Measurements from ENCODE around the gene MON2.
A peak's percentile ranks its signal among the peaks of the same experiment; 100 is the strongest.
"Not testable (repeated sequence)": the region's sequence is repeated elsewhere in the genome, so short reads cannot be mapped to it uniquely, and the experiment has no call there.

MON2 gene, protein sequence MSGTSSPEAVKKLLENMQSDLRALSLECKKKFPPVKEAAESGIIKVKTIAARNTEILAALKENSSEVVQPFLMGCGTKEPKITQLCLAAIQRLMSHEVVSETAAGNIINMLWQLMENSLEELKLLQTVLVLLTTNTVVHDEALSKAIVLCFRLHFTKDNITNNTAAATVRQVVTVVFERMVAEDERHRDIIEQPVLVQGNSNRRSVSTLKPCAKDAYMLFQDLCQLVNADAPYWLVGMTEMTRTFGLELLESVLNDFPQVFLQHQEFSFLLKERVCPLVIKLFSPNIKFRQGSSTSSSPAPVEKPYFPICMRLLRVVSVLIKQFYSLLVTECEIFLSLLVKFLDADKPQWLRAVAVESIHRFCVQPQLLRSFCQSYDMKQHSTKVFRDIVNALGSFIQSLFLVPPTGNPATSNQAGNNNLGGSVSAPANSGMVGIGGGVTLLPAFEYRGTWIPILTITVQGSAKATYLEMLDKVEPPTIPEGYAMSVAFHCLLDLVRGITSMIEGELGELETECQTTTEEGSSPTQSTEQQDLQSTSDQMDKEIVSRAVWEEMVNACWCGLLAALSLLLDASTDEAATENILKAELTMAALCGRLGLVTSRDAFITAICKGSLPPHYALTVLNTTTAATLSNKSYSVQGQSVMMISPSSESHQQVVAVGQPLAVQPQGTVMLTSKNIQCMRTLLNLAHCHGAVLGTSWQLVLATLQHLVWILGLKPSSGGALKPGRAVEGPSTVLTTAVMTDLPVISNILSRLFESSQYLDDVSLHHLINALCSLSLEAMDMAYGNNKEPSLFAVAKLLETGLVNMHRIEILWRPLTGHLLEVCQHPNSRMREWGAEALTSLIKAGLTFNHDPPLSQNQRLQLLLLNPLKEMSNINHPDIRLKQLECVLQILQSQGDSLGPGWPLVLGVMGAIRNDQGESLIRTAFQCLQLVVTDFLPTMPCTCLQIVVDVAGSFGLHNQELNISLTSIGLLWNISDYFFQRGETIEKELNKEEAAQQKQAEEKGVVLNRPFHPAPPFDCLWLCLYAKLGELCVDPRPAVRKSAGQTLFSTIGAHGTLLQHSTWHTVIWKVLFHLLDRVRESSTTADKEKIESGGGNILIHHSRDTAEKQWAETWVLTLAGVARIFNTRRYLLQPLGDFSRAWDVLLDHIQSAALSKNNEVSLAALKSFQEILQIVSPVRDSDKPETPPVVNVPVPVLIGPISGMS (N-terminal part only)

DNA sequence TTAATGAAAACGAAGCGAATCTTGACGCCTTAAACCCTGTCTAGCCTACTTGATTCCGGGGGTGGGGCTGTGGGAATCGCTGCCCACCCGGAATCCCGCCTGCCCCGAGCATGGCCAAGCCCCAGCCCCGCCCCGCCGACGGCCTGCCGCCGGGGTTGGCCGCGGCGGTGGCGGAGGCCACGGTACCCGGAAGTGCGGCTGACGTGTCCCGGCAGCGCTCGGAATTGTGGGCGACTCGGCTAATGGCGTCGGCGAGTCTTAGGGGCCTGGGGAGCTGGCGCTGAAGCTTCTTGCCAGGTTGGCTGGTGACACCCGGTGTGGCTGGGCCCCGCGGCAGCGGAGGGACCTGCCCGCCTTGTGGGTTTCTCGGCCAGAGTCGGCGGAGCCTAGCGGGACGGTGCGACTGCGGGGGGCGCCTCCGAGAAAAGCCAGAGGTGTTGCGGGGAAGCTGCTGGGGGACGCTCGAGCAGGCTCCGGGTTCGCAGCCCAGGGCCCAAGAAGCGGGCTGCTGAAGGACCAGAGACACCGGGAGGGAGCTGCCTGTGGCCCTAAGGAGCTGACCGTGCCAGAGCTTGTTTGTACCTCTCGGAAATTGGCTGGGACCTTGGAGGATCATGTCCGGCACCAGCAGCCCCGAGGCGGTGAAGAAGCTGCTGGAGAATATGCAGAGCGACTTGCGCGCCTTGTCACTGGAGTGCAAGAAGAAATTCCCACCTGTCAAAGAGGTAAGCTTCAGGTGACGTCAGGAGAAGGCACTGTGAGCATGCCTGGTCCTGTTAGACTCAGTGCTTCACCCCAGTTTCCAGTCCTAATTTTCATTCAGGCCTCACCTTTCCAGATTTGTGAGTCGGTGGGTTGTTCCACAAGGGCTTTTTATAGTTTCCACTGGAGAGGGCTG lies at the start of gene MON2:
TSS of gene MON2 (plus strand) at position 233 of the 898 bp plus-strand sequence. CDS start at position 615, 382 bp downstream.
- peak; percentile 86 for DNase-seq

DNA sequence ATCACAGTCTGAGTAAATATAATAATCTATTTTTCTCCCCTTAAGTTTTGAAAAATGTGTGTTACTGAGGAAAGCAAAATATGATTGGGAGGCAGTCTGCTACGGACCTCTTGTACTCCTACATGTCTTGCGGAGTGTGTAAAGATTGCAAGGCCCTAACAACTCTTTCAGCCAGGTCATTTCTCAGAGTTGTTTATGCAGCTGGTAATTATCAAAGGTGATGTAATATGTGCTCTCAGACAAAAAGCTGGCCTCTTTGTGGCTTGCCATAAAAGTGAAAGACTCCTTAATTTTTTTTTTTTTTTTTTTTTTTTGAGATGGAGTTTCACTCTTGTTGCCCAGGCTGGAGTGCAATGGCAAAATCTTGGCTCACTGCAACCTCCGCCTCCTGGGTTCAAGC lies 40.5 kb upstream of the MON2 start:
- DNase-seq = no peak

DNA sequence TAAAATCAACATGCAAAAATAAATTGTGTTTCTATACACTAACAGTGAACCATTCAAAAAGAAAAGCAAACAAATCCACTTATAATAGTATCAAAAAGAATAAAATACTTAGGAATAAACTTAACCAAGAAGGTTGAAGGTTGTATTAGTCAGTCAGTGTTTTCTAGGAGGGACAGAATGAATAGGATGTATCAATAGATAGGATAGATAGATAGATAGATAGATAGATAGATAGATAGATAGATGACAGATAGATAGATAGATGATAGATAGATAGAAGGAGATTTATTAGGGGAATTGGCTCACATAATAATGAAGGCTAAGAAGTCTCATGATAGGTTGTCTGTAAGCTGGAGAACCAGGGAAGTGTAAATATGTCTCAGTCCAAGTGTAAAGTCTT lies 37.2 kb upstream of the MON2 start:
- no peak for DNase-seq

DNA sequence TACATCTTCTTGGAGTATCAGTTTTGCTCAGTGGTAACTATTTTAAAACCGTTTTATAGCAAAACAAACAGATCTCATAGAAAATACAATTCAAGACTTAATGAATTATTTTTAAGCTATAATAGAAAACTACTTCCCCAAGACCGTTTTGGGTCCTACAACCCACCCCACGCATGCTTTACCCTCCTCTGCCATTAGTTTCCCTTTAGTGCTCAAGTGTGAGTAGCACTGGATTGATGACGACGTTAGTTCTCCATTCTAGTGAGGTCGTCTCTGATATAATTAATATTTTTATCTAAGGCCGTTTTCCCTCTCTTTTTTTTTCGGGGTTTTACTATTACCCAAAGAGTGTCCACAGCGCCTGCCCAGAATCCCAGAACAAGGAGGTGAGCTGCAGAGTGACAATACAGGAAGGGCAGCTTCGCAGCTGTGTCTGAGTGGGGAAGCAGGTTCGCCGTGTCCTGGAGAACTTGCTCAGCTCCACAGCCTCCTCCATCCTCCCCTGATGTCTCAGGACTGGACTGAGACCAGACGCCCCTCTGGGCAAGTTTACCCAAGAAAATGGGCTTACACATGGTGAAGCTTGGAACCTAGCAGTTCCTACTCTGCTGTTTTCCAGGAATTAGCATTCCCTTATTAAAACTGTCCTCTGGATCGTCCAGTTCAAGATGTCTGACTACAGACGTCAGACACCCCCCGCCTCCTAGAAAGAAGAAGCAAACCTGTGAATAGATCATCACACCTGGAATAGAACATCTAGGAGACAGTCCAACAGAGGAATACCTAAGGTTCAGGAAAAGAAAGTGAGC lies 31.9 kb upstream of the MON2 start:
- DNase-seq = peak; percentile 5

DNA sequence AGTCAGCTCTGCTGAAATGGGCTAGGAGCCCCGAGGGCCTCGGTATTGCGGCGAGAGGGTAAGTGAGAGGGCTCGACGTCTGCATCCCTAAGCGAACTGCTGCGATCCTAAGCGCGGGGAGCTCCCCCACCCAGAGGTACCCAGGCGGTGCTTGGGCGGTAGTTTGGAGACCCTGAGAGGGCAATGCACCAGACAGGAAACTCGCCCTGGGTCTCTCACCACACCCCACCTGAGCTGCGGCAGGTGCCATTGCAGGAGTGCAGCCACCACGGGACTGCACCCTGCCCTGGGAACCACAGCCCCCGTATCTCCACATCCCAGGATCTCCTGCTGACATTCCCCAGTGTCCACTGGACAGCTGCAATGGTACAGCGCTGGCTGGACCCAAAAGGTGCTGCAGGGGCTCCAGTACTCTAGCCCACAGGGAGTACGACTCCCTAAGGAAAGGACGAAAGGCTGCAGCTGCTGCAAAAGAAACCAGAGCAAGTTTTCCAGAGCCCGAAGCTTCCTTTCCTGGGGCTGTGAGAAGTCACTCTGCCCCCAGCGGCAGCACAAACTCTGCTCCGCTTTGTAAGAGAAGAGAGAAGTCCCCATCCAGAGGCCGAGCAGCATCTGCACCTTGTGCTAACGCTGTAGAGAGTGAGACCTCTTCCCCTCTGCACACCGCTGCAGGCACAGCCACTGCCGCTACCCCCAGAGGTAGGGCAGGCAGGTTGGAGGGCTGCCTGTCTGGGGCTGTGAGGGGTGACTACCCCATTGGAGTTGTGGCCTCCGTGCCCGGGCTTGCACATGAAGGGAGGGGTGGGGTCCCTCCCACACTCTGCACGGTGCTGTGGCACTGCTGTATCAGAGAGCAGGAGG lies 31.1 kb upstream of the MON2 start:
- peak; percentile 69 for DNase-seq

DNA sequence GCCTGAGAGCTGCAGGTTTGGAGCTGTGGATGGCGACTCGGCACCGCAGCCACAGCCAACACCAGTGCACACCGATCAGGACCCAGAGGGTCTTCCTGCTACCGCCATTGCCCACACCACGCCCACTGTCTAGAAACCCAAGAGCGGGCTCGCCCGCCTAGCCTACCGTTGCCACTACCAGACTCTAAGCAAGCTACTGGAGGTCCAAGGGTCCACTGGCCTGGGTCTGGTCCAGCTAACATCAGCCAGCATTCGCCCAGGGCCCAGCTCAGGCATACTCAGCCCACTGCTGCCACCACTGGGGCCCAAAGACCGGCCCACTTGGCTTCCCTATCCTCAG lies 30.5 kb upstream of the MON2 start:
- no peak for DNase-seq

DNA sequence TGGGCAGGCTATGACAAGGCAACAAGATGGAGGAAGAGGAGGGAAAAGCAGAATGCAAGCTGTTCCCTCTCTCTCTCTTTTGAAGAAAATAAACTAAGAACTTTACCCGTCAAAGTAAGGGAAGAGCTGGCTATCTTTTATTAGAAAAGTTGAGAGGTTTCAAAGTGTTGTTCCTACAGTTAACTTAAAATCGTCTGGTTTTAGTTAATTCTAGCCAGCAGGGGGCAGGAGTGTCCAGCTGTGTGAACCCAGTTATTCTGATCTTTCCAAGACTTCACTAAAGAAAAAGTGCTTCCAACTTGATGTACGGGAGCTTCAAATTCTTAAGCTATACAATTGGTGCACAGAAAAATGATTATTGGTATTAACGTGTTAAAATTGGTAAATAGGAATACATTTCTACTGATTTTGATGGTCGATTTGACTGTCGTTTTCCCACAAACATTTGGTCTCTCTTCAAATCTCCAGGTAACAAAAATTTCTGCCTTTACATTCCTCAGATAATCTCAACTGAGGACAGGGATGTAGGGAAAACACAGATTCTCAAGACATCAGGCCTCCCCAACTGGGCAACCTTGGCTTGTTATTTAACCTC lies 28.4 kb upstream of the MON2 start:
- peak; percentile 69 for DNase-seq

DNA sequence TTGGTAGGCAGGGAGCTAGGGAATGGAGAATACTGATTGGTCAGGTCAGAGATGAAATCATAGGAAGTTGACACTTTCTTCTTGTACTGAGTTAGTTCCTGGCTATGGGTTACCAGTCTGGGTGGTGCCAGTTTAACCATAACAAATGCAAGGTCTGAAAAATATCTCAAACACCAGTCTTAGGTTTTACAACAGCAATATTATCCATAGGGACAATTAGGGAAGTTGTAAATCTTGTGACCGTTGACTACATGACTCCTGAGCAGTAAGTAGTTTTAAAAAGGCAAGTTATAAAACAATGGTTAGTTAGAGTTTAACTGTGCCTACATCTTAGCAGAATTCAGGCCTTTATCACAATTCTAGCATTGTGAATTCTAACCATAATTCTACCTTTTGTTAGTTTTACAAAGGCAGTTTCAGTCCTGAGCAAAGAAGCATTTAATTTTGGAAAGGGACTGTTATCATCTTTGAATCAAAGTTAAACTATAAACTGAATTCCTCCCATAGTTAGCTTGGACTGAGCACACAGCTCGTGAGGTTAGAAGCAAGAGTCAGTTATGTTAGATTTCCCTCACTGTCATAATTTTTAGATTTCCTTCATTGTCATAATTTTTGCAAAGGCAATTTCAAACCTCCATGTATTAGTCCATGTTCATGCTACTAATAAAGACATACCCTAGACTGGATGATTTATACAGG lies 19.7 kb upstream of the MON2 start:
- DNase-seq = no peak

DNA sequence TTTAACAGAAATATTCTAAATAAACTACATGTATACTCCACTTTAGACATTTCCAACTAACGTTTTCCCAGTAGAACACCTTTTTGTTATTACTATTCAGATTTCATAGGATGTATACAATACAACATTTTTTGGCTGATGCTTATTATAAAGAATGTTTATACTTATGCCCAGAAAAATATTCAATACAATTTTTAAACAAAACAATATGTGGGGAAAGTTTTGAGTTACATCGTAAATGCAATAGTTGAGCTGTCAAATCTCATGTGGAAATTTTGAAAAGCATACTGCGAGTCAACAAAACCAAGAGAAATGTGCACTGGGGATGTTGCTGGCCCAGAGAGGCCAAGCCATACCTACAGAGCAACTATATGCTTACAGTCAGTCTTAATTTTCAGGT lies 18.2 kb upstream of the MON2 start:
- no peak for DNase-seq

DNA sequence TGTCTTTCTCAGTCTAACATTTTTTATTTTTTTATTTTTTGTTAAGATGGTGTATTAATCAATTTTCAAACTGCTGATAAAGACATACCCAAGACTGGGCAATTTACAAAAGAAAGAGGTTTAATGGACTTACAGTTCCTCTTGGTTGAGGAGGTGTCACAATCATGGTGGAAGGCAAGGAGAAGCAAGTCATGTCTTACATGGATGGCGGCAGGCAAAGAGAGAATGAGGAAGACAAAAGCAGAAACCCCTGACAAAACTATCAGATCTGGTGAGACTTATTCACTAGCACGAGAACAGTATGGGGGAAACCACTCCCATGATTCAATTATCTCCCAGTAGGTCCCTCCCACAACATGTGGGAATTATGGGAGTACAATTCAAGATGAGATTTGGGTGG lies 11.2 kb upstream of the MON2 start:
- DNase-seq = not testable (repeated sequence)

DNA sequence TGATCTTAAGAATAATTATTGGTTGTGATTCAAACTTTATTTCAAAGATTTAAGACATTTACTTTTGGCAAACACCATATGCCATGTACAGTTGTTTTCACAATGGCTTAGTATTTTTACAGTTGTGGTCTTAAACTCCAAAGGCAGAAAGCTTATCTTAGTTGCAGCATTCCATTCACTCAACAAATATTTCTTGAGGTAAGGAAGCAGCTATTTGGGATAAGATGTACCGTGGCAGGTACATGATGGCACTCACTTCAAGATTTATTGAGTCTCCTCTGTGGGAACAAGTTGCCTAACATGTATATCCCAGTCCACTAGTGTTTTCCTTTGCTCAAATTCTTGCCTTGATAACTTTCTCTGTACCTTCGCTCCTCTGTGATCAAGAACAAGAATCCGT lies 8.0 kb upstream of the MON2 start:
- no peak for DNase-seq

DNA sequence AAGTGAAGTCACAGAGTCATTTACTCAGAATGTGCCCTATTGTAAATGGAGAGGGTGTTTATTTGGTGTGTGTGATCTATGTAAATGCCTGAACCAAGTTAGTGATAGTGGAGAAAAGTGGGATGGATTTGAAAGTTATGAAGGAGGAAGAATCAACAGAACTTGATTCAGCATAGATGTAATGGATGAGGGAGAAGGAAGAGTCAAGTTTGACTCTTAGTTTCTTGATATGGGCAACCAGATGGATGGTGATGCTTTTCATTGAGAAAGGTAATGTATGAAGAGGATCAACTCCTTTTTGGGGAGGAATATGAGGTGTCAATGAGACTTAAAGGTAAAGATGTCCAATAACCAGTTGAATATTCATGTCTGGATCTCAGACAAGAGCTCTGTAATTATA lies 6.7 kb upstream of the MON2 start:
- DNase-seq = no peak

DNA sequence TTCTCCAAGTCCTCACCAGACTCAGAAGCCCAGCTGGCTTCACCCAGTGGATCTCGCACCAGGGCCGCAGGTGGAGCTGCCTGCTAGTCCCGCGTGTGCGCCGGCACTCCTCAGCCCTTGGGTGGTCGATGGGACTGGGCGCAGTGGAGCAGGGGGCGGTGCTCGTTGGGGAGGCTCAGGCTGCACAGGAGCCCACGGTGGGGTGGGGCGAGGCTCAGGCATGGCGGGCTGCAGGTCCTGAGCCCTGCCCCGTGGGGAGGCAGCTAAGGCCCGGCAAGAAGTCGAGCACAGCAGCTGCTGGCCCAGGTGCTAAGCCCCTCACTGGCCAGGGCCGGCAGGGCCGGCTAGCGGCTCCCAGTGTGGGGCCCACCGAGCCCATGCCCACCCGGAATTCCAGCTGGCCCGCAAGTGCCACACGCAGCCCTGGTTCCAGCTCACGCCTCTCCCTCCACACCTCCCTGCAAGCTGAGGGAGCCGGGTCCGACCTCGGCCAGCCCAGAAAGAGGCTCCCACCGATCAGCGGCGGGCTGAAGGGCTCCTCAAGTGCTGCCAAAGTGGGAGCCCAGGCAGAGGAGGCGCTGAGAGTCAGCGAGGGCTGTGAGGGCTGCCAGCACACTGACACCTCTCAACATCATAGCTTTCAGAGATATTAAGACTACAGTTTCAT lies 5.3 kb upstream of the MON2 start:
- DNase-seq = not testable (repeated sequence)

DNA sequence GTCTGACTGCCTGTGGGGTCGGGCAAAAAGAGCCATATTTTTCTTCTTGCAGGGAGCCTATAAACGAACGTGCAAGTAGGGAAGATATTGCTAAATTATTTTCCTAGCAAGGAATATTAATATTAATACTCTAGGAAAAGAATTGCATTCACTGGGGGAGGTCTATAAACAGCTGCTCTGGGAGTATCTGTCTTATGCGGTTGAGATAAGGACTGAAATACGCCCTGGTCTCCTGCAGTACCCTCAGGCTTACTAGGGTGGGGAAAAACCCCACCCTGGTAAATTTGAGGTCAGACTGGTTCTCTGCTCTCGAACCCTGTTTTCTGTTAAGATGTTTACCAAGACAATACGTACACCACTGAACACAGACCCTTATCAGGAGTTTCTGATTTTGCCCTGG lies 3.4 kb upstream of the MON2 start:
- not testable (repeated sequence) for DNase-seq

DNA sequence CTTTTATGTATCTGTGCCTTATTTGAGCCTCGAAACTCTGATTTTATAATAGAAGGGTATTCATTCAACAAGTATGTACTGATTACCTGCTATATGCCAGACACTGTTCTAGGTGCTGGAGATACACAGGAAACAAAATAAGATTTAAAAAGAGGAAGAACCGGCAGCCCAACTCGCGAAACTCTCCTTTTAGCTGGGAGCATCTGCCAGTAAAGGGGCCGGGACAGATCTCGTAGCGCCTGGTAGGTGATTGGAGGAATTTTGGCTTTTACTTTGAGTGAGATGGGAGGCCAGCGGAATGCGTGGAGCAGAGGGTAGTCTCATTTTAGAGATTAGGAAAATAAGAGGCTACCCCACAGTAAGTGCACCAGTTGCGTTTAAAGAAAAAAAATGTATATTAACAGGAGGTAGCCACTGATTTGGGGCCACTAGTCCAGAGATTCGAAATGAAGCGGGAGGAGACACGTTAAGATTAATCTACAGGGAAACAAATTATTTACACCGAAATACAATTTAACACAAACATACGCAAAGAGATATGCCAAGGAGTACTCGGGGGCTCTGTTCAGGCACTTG lies 520 bp upstream of the MON2 start:
- peak; percentile 57 for DNase-seq

DNA sequence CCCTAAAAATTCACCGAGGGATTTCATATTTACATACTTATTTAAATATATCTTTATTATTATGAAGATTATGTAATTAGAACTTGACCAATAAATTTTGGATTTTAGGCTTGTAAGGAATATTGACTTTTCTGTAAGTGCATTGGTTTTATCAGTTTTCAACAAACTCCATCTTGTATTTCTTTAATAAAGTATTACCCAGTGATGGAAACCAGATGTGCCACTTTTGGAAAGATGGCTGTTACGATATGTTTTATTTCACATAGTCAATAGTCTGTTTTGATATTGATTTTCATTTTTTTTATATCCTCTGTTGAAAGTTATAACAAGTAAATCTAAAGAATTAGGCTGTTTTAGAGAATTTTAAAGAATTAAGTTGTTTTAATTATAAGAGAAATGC lies 1.8 kb downstream of the MON2 start:
- DNase-seq = no peak

DNA sequence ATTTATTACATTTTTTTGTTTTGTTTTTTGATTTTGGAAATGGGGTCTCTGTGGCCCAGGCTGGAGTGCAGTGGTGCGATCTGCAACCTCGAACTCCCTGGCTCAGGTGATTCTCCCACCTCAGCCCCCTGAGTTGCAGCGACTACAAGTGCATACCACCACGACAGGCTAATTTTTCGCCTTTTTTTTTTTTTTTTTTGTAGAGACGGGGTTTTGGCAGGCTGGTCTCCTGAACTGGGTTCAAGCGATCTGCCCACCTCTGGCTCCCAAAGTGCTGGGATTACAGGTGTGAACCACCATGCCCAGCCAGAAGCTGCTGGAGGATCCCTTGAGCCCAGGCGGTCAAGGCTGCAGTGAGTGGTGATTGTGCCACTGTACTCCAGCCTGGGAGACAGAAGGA lies 2.3 kb downstream of the MON2 start:
- no peak for DNase-seq

DNA sequence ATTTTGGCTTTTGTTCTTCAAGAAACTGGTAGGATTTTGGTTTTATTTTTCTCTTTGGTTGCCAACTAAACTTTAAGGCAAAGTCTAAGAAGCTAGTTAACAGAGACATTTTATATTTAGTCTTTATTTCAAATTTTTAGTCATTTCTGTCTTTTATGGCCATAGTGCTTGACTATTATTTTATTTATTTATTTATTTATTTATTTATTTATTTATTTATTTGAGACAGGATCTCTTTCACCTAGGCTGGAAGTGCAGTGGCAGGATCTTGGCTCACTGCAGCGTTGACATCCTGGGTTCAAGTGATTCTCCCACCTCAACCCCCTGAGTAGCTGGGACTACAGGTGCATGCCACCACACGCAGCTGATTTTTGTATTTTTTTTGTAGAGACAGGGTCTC lies 3.1 kb downstream of the MON2 start:
- DNase-seq = no peak

Measured in hematopoietic multipotent progenitor cell treated with erythropoietin and hydrocortisone succinate and interleukin-3 and kit ligand, for 8 days (in vitro differentiated cells).